GM19238 (cell line): ENCODE results near the gene MED10.

Source experiments
- DNase-seq: peaks from one replicate; pipeline ENCODE4 v3.0.0; 2011; ENCODE audit warnings: low spot score; ENCODE audit not compliant: insufficient read length

The MED10 gene

GRCh38 chr5:6377905-6378765, at the start of gene MED10:
Gene MED10, minus strand, starts transcription at chr5:6378547. Its CDS starts 64 bp downstream, at chr5:6378483.
- peak; percentile 91 for DNase-seq

- no peak for DNase-seq
Observed at GRCh38 chr5:6427694-6428093, 49.3 kb upstream of the MED10 start.

- DNase-seq: no peak
Observed at GRCh38 chr5:6424700-6425099, 46.4 kb upstream of the MED10 start.

GRCh38 chr5:6424110-6424659, 45.8 kb upstream of the MED10 start:
- no peak for DNase-seq

GRCh38 chr5:6423327-6424109, 45.2 kb upstream of the MED10 start:
- no peak for DNase-seq

GRCh38 chr5:6419340-6419852, 41.0 kb upstream of the MED10 start:
- DNase-seq: no peak

GRCh38 chr5:6418679-6419276, 40.4 kb upstream of the MED10 start:
- DNase-seq: no peak

- DNase-seq: no peak
Observed at GRCh38 chr5:6417657-6418056, 39.3 kb upstream of the MED10 start.

- DNase-seq: no peak
Observed at GRCh38 chr5:6412811-6413210, 34.5 kb upstream of the MED10 start.

GRCh38 chr5:6411141-6411540, 32.8 kb upstream of the MED10 start:
- no peak for DNase-seq

GRCh38 chr5:6410421-6410820, 32.1 kb upstream of the MED10 start:
- no peak for DNase-seq

GRCh38 chr5:6408627-6409446, 30.5 kb upstream of the MED10 start:
- DNase-seq: no peak

- DNase-seq: no peak
Observed at GRCh38 chr5:6408260-6408596, 29.9 kb upstream of the MED10 start.

- no peak for DNase-seq
Observed at GRCh38 chr5:6407558-6408259, 29.4 kb upstream of the MED10 start.

GRCh38 chr5:6405591-6405990, 27.2 kb upstream of the MED10 start:
- DNase-seq: no peak

GRCh38 chr5:6404129-6404528, 25.8 kb upstream of the MED10 start:
- DNase-seq: no peak

- no peak for DNase-seq
Observed at GRCh38 chr5:6403416-6403815, 25.1 kb upstream of the MED10 start.

- no peak for DNase-seq
Observed at GRCh38 chr5:6402939-6403338, 24.6 kb upstream of the MED10 start.

- DNase-seq: no peak
Observed at GRCh38 chr5:6401410-6401809, 23.1 kb upstream of the MED10 start.
